Prostate gland (tissue), 2 donors: ENCODE measurements around the gene ELK1.

Source experiments
- CTCF ChIP-seq, 4 experiments: fragments of 200-600 bp in 2 of 4; fragments of 450-650 bp in 2 of 4; sonication (generic) in 2 of 4; IDR thresholded peaks; 1 replicate in 3 of 4; 2 replicates in 1 of 4; pipeline ENCODE4 v1.5.1; 2016 to 2019; ENCODE audit warnings: antibody characterized with exemption in 4 of 4, mild to moderate bottlenecking in 2 of 4, moderate library complexity in 2 of 4
- POLR2A ChIP-seq: fragments of 450-650 bp; IDR thresholded peaks from one replicate; pipeline ENCODE4 v1.6.1; 2016; ENCODE audit warnings: antibody characterized with exemption, mild to moderate bottlenecking
- POLR2AphosphoS5 ChIP-seq: sonication (generic); formaldehyde crosslinking; IDR thresholded peaks from one replicate; pipeline ENCODE4 v1.6.1; 2017; ENCODE audit warnings: antibody characterized with exemption

DNA sequence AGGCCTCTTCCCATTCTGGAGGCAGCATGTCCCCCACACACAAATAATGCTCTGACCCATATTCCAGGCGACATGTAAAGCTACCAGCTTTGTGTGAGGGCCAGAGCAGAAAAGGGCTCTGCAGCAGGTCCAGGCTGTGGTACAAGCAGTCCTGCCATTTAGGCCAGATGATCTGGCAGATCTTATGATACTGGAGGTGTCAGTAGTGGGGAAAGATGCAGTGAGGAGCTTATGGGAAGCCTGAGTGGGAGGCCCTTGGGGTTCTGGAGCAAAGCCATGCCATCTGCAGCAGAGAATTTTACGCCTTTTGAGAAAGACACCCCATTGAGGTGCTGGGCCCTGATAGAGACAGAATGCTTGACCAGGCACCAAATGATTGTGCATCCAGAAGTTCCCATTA, 38.4 kb downstream of the ELK1 start:
- TF ChIP-seq CTCF (IDR thresholded peaks at IDR 0.05) (no peak), POLR2A (no peak), POLR2AphosphoS5 (no peak)
